CD4-positive, alpha-beta T cell treated with Interleukin-1 beta for 1 hour (primary cell): ENCODE results near the gene KDM8.
A peak's percentile ranks its signal among the peaks of the same experiment; 100 is the strongest.

Experiments
- DNase-seq, 2 donors: peaks; one replicate each; pipeline ENCODE4 v3.0.0-alpha.2; 2020 to 2022

Gene KDM8

GRCh38 chr16:27203507-27204311 is at the start of gene KDM8:
TSS of gene KDM8 (plus strand) at chr16:27203526. CDS start at chr16:27210124, 6,598 bp downstream.
- DNase-seq, result peak; percentile 100

DNA sequence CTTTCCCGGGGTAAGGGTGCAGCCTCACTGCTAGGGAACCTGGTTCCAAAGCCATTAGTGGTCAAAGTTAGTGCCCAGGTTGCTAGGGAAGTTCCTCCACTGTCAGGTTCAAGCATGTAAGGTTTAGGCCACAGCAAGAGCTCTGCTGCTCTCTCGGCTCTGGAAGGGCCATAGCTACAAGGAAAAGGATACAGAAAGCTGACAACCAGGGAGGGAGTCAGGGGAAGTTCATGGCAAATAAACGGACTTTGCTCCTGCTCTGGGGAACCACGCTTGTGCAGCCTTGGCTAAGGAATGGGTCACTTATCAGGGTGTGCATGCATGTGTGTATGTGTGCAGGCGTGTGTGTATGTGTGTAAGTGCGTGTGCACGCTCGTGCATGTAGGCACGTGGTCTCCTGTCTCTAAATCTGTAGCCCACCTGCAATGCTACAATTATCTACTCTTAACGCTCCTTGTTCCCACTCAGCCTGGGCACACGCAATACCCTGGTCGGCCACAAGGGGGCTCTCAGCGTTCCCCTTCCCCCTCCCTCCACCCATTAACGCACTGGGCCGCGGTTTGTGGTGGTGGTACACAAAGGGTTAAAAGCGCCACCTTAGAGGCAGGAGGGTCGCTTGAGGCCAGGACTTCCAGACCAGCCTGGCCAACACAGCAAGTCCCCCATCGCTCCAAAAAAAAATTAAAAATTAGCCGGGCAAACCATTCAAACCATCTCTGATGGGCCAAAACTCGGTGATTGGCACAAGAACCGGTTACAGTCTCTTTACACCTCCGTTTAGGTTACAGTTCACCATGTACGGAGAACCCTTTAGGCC is 48.4 kb upstream of the KDM8 start:
- peak; percentile 48 to 62 for DNase-seq

DNA sequence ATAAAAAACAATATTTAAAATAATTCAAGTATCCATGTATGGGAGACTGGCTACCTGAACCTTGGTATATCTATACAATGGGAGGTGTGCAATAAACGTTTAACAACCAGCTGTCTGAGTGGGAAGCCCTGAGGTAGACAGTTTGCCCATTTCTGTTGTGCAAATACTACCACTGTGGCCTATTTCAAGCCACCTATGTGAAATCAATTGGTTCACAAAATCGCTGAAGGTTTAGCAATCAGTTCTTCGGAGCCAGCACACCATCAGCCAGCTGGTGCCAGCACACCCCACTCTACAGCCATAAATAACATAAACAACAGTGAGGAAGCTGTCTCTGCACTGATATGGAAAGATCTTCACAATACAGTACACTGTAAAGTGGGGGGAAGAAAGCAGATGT is 46.7 kb upstream of the KDM8 start:
- no peak for DNase-seq

DNA sequence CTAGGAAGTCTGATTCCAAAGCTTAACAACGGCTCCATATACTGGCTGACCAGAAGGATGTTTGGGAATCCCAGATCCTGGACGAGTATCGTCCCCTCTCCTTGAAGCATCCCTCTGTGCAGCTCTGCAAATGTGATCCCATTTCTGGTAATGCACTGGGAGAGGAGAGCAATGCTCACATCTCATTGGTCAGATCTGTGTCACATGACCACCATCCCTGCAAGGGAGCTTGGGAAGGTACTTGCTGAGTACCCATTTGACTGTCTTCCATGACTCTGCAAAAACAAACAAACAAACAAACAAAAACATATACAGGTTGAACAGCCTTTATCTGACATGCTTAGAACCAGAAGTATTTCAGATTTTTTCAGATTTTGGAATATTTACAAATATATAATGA is 41.9 kb upstream of the KDM8 start:
- no peak for DNase-seq

DNA sequence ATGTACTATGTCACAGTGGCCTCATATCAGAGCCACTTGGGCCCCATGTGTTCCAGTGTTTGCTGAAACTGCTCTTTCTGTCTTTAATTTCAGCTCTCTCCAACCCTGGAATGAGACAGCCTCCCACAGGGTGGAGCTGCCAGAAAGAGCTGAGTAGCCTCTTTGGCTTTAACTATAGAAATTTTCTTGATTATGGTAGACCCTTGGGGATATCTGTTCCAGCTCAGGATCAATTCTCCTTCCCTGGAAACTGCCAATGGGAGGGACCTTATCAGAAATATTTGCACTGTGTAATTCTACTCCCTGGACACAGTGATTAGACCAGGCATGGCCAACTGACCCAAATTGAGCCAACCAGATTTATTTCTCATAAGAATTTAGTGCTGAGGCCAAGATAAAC is 39.0 kb upstream of the KDM8 start:
- no peak for DNase-seq

GRCh38 chr16:27165576-27165975 is 37.8 kb upstream of the KDM8 start:
- DNase-seq, result no peak

DNA sequence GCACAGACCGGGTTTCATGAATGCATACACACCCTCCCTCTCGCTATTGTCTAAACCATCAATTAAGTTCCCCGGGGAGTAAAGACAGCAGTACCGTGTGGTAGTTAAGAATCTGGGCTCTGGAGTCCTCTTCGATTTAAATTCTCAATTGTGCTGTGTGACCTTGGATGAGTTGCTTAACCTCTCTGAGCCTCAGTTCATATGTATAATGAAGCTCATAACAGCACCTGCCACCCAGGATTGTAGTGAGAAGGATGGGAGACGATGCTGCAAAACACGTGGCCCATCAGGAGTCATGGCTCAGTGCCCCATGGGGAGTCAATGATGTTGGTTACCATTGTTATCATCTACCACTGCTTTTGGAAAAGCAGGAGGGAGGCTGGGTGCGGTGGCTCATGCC is 34.5 kb upstream of the KDM8 start:
- DNase-seq, result no peak

DNA sequence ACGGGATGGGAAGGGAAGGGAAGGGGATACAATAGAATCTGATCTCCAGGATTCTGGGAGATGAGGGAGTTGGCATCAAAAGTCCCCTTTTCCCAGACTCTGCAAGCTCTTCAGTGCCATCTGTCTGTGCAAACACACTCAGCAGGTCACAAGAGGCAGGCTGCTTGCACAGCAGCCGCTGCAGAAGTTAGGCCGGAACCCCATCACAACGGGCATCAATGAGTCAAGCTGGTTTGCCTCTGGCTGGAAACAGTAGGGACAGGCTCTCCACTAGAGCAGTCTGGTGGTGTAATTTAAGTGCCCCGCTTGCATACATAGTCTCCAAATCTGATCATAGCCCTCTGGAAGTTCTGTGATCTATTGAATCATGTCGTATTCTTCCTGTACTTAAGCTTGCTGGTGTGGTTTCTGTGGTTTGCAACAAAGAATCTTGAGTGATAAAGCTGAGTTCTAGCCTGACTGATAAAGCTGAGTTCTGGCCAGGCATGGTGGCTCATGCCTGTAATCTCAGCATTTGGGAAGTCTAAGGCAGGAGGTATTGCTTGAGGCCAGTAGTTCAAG is 33.7 kb upstream of the KDM8 start:
- peak; percentile 68 to 79 for DNase-seq

DNA sequence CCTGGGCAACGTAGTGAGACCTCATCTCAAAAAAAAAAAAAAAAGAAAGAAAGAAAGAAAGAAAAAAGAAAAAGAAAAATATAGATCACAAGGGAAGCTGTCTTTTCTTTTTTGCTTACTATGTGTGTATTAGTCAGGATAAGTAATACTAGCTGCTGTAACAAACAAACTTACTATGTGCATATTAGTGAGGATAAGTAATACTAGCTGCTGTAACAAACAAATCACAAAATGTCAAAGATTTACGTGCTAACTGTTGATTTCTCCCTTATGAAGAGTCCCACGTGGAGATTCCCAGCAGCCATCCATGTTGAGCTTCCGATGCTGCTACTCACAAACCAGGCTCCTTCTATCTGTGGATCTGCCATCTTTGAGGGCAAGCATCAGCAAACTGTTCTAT is 31.7 kb upstream of the KDM8 start:
- no peak for DNase-seq

- DNase-seq, result peak; percentile 54 to 69
Measured at GRCh38 chr16:27174007-27174406, 29.3 kb upstream of the KDM8 start.

- DNase-seq, result no peak
Measured at GRCh38 chr16:27174798-27175197, 28.5 kb upstream of the KDM8 start.

- DNase-seq, result no peak
Measured at GRCh38 chr16:27175888-27176287, 27.4 kb upstream of the KDM8 start.

GRCh38 chr16:27177031-27177774 is 26.1 kb upstream of the KDM8 start:
- DNase-seq, result no peak

DNA sequence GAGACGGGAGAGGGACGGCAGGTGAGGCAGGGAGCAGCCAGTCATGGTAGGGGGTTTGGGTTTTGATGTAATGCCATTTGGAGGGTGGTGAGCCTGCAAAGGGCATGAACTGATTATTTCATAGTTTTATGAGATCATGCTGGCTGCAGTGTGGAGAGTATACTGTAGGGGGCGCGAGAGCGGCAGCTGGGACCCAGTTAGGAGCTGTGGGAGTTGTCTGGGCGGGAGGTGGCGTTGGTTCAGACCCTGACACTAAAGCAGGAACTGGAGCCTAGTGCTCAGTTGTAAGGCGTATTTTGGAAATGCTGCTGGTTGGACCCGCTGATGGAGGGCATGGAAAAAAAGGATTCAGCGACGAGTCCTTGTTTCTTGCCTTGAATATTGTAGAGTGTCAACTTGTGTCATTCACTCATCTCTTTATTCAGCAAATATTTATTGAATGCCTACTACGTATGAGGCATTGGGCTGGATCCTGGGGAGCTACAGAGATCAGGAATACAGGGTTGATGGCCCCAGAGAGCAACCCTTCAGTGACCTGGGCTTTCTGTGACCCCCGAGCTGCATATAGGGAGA is 23.7 kb upstream of the KDM8 start:
- DNase-seq, result peak; percentile 85 to 87

DNA sequence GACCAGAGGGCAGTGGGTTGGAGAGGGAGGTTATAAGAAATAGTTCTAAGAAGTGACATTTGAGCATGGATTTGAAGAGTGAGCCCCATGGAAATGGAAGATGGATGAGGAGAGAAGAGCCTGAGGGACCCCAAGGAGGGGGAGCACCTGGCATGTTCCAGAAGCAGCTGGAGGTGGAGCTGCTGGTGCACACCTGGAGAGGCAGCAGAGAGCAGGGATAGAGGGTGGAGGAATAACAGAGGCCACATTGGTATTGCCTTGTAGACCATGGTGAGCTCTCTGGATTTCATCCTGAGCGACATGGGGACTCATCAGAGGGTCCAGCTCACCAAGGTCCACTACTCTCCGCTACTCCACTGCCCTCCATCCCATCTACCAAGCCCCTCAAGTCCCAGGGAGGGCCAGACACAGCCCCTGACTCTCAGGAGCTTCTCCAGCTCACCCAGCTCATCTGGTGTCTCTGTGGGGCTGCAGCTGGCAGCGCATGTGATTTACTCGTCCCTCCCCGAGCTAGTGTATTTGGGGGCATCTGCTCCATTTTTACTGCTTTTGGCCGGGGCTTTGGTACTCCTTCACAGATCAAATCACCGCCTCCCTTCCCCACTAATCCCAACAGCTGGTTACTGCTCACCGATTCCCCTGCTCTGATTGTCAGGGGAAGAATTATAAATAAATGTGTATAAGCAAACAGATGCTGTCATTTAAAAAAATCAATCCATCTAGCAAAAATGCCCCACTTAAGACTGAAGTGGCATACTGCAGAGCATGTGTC is 22.1 kb upstream of the KDM8 start:
- DNase-seq, result no peak

DNA sequence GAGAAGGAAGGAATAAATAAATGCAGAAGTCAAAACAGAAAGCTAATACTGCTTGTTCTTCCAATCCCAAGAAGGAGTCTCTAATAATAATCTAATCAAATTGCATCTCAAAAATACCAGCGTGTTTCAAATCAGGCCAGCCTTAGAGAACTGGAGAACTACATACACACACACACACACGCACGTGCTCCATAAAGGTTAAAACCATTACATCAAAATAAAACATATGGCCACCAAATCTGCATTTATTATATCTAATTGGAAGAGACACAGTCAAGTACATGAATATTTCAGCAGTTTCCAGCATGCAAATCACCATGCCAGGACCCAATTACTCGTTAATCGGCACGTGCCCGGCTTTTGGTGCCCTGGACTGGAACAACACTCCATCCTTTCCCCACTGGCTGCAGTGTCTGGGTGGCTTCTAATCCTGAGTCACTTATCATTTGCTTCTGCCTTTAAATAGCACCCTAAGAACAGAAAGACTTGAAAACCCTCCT is 20.4 kb upstream of the KDM8 start:
- no peak for DNase-seq

DNA sequence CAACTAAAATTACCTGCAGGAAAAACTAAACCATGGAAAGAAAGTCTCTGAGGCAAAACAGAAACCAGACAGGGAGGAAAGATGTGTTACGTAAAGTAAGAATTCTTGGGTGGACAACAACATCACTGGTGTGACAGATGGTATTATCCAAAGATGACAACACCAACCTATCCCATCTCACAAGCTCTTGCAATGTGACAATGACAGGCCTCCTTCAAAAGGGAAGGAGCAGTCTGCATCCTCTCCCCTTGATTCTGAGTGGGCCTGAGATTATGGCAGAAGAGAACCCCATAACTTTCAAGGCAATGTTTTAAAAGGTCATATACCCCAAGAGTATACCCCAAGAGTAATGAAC is 17.6 kb upstream of the KDM8 start:
- DNase-seq, result no peak

DNA sequence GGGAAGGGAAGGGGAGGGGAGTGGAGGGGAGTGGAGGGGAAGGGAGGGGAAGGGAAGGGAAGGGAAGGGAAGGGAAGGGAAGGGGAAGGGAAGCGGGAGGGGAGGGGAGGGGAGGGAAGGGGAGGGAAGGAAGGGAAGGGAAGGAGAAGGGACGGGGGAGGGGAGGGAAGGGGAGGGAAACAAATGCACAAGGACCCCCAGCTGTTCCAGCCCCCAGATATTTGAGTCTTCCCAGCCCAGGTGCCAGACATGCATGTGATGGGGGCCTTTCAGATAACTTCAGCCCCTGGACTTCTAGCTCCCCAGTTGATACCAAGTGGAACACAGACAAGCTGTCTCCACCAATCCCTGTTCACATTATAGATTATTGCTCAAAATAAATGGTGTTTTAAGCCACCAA is 14.7 kb upstream of the KDM8 start:
- no peak for DNase-seq

- DNase-seq, result no peak
Measured at GRCh38 chr16:27189335-27189972, 13.9 kb upstream of the KDM8 start.

DNA sequence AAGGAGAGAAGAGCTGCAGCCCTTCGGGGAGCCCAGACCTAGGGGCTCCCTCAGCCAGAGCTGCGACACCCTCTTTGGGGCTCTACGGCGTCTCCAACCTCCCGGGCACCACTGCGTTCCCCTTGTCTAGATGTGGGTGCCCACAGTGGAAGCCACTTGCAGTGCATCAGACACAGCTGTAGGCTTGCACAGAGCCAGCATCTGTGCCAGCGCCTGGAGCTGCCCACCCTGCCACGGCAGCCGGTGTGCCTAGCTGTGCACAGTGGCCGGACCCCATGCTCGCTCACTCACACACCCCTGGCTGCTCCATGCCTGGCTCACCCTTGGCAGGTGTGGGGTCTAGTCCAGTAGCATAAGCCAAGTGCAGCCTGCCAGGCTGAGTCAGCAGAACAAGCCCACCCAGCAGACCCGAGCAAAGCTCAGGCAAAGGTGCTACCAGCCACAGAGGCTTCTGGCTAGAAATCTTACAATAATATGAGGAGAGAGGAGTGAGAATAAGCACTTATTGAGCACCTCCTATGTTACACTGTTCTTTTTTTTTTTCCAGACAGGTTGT is 12.9 kb upstream of the KDM8 start:
- no peak for DNase-seq

DNA sequence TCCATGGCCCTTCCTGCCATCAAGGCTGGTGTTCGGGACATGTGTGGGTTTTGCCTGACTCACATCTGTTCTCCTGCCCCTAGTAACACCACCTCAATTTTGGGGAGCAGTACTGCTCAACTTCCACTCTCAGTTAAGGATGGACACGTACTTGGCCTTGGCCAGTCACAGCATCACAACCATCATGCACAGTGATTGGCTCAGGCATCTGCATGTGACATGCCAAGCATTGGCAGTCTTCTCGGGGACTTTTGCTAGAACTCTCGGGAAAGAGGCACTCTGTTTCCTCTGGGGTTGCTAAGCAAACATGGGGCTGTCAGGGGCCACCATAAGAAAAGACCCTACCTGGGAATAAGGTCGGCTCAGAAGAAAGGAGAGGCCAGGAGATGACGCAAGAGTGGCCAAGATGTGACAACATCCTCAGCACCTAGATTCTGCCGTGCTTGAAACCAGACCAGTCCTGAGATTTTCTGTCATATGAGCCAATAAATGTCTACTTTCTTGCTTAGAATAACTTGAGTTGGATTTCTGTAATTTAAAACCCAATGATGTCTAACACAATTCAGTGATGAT is 11.9 kb upstream of the KDM8 start:
- no peak for DNase-seq
